CD8-positive, alpha-beta memory T cell (primary cell): Measurements from ENCODE around the gene HIVEP2. TPM values are rescaled to one million over a fixed set of nuclear protein-coding genes. Genes with fewer than 3 reads are reported as not detected.

Experiments
- CTCF ChIA-PET: fragments of 350-600 bp; sonication (Branson Sonifier 250); formaldehyde crosslinking; loops from one replicate; lab custom pipeline; 2021; ENCODE audit warnings: antibody characterized with exemption; lab: Charles Lee
- POLR2A ChIA-PET: fragments of 350-600 bp; sonication (Branson Sonifier 250); formaldehyde crosslinking; loops from one replicate; lab custom pipeline; 2021; ENCODE audit warnings: antibody characterized with exemption; lab: Charles Lee
- DNase-seq, 5 donors: peaks; one replicate each; pipeline versions ENCODE4 v3.0.0 to v3.0.0-alpha.2; 2020 to 2022; ENCODE audit warnings: mixed read lengths in 1 of 5
- H3K27ac ChIP-seq: one replicate; pipeline ENCODE4 v1.7.0; 2013; ENCODE audit warnings: low read depth, mild to moderate bottlenecking, low read length, moderate library complexity
- H3K27me3 ChIP-seq: 2 replicates; pipeline ENCODE4 v1.7.0; 2013; ENCODE audit warnings: low read length, mild to moderate bottlenecking; ENCODE audit not compliant: insufficient read depth, poor library complexity, severe bottlenecking
- H3K36me3 ChIP-seq: 2 replicates; pipeline ENCODE4 v1.7.0; 2013; ENCODE audit warnings: mild to moderate bottlenecking, low read length, moderate library complexity; ENCODE audit not compliant: insufficient read depth
- H3K4me1 ChIP-seq: 2 replicates; pipeline ENCODE4 v1.7.0; 2013; ENCODE audit warnings: mild to moderate bottlenecking, low read length, moderate library complexity; ENCODE audit not compliant: insufficient read depth
- H3K4me3 ChIP-seq: 2 replicates; pipeline ENCODE4 v1.7.0; 2013; ENCODE audit warnings: mild to moderate bottlenecking, low read length
- H3K9me3 ChIP-seq: 2 replicates; pipeline ENCODE4 v1.7.0; 2013; ENCODE audit warnings: mild to moderate bottlenecking, low read length
- H3K27ac Mint-ChIP-seq, 8 donors: one replicate each; pipeline ENCODE4 v1.8.0; 2020 to 2021; ENCODE audit warnings: mixed read lengths in 8 of 8, mild to moderate bottlenecking in 6 of 8, inconsistent platforms in 3 of 8, moderate library complexity in 3 of 8
- H3K27me3 Mint-ChIP-seq, 2 donors: one replicate each; pipeline ENCODE4 v1.8.0; 2020 to 2021; ENCODE audit warnings: mixed read lengths in 2 of 2, mild to moderate bottlenecking in 1 of 2, moderate library complexity in 1 of 2
- H3K36me3 Mint-ChIP-seq, 3 donors: one replicate each; pipeline ENCODE4 v1.8.0; 2020 to 2021; ENCODE audit warnings: mixed read lengths in 3 of 3, inconsistent platforms in 1 of 3, mild to moderate bottlenecking in 1 of 3
- H3K4me1 Mint-ChIP-seq, 3 donors: one replicate each; pipeline ENCODE4 v1.8.0; 2020 to 2021; ENCODE audit warnings: mixed read lengths in 3 of 3, inconsistent platforms in 1 of 3, mild to moderate bottlenecking in 1 of 3
- H3K4me3 Mint-ChIP-seq, 7 donors: one replicate each; pipeline ENCODE4 v1.8.0; 2020 to 2021; ENCODE audit warnings: mixed read lengths in 7 of 7, mild to moderate bottlenecking in 6 of 7, moderate library complexity in 4 of 7, inconsistent platforms in 2 of 7
- H3K9me3 Mint-ChIP-seq, 5 donors: one replicate each; pipeline ENCODE4 v1.8.0; 2020 to 2022; ENCODE audit warnings: mixed read lengths in 5 of 5, mild to moderate bottlenecking in 3 of 5, moderate library complexity in 2 of 5, inconsistent platforms in 1 of 5
- polyA plus RNA-seq: library from polyadenylated mRNA; unstranded; fragments of 300-500 nt; fragmentation: Illumina TruSeq; gene quantifications from one replicate; pipeline ENCODE4 v1.2.3, GENCODE V29; 2021
- total RNA-seq, 2 experiments: library from RNA; stranded (reverse); gene quantifications; one replicate each; pipeline ENCODE4 v1.2.3, GENCODE V29; 2021

HIVEP2 gene
- total and polyA plus RNA-seq, 3 experiments from 2014 or later: 15.4 to 37.2 (median 37.1) TPM

DNA sequence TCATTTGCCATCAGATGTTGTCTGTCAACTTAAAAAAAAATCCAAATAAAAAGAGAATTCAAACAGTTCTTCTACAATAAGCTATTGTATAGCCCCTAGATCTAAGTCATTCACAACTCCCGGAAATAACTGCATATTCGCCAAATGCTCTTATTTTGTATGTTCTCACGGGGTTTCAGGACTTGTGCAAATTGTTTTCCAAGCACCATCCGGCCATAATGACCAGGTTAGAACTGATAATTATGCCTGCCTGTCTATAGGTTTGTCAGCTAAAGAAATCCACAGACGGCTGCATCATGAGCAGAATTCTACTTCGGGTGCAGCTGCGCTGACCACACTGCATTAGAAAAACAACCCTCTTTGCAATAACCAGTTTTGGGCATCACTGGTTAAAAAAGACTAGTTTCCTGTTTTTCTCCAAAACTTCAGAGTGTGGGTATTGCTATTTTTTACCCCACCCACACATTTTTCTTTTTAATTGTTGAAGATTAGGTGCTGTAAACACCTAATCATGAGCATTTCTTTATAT lies 87.7 kb downstream of the HIVEP2 start:
- Histone ChIP-seq H3K27ac (peak overlapping the region; percentile 62), H3K4me1 (peaks cover 82% of the 10 kb centered on the region), H3K4me3 (peak overlapping the region; percentile 52), H3K9me3 (no peaks in the 10 kb centered on the region), H3K36me3 (no peaks in the 10 kb centered on the region), H3K27me3 (no peaks in the 10 kb centered on the region)
- H3K9me3 Mint-ChIP-seq: no peaks in the 10 kb centered on the region
- peaks cover 83 to 96% (median 95%) of the 10 kb centered on the region in 3 donors for H3K4me1 Mint-ChIP-seq
- H3K4me3 Mint-ChIP-seq: peak overlapping the region; percentile 75 to 91 (median 86)
- peak overlapping the region; percentile 88 to 99 (median 96) for H3K27ac Mint-ChIP-seq
- DNase-seq: peak in 1 of 5 donors; percentile 70
- CTCF ChIA-PET: interaction anchor here (0.9 to 2.7 kb wide), 9 partner anchors 9 to 86 kb away, joined by 3 to 12 read pairs (median 6); no protein-coding TSS in a partner anchor
- no peaks in the 10 kb centered on the region for H3K27me3 Mint-ChIP-seq
- H3K36me3 Mint-ChIP-seq: peaks cover 0 to 7% (median 2%) of the 10 kb centered on the region in 3 donors
- POLR2A ChIA-PET: interaction anchor here (0.9 to 3.6 kb wide), 14 partner anchors 9 to 90 kb away, joined by 3 to 26 read pairs (median 4); no protein-coding TSS in a partner anchor

DNA sequence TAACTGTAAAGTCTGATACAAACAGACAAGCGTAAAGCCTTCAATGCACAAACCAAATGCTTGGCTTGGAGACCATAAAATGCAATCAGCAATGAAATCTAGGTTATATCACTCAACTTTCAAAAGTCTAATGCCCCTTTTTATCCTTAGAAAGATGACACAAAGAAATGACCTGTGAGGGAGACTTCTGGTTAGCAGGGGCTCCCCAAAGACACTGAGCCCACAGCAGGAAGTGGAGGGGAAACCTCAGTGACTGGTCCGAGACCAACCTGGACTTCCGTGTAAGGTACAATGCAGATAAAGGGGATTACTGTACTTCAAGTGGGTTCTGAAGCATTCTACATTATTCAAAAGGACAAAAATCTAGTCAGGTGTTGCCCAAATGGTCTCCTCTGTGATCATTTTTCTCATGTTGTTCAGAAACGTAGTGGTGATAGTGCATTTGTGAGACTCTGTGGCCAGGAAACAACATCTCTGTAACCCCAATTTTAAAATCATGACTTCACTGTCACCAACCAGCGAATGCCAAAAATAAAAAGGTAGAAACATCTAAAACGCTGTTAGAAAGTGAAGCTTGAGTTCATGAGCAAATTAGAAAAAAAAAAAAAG lies 88.2 kb downstream of the HIVEP2 start:
- no peaks in the 10 kb centered on the region for H3K27me3 ChIP-seq
- ChIA-PET CTCF (interaction anchor here (0.9 to 2.7 kb wide), 9 partner anchors 9 to 87 kb away, joined by 3 to 12 read pairs (median 5); no protein-coding TSS in a partner anchor), POLR2A (interaction anchor here (0.6 to 3.6 kb wide), 16 partner anchors 9 to 90 kb away, joined by 3 to 26 read pairs (median 4); no protein-coding TSS in a partner anchor)
- peaks cover 85% of the 10 kb centered on the region for H3K4me1 ChIP-seq
- H3K4me1 Mint-ChIP-seq: peaks cover 86 to 99% (median 98%) of the 10 kb centered on the region in 3 donors
- H3K9me3 ChIP-seq: no peaks in the 10 kb centered on the region
- DNase-seq: peak; percentile 34 to 75 (median 62)
- H3K36me3 ChIP-seq: no peaks in the 10 kb centered on the region
- no peaks in the 10 kb centered on the region for H3K27me3 Mint-ChIP-seq
- H3K27ac Mint-ChIP-seq: peak overlapping the region; percentile 88 to 99 (median 96)
- peak overlapping the region; percentile 75 to 91 (median 86) for H3K4me3 Mint-ChIP-seq
- H3K36me3 Mint-ChIP-seq: peaks cover 0 to 7% (median 2%) of the 10 kb centered on the region in 3 donors
- H3K27ac ChIP-seq: peak overlapping the region; percentile 62
- peak overlapping the region; percentile 52 for H3K4me3 ChIP-seq
- H3K9me3 Mint-ChIP-seq: no peaks in the 10 kb centered on the region

DNA sequence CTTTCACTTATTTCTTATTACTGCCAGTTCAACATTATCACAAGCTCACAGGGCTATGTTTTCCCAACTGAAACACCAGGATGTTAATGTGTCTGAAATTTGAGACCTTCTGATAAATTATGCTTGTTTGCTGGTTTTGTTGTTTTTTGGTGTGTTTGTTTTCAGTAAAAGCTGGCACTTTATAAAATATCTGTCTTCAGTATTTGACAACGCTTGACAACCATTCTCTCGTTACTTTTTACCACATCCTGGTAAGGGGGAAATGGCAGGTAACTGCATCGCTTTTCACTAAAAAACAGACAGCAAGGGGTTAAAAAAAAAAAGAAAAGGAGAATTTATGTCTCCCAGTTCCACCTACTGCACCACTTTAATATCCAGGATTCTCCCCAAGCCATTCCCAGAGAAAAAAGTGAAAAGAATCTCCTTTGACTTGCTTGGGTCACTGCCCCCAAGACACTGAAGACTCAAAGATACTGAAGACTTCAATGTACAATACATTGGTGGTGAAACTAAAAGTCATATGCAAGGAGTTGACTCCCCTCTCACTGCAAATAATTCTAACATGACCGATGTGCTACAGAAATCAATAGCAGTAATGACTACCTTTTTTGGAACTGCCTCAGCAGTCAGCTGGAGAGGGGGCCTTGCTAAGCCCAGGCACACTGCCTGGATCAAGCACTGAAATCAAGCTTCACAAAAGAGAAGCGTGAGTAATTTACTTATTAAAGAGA lies 88.9 kb downstream of the HIVEP2 start:
- Histone ChIP-seq H3K4me3 (peak overlapping the region; percentile 52), H3K36me3 (no peaks in the 10 kb centered on the region), H3K4me1 (peaks cover 85% of the 10 kb centered on the region), H3K27me3 (no peaks in the 10 kb centered on the region), H3K9me3 (no peaks in the 10 kb centered on the region), H3K27ac (peak overlapping the region; percentile 62)
- Mint-ChIP-seq H3K36me3 (peaks cover 0 to 7% (median 2%) of the 10 kb centered on the region in 3 donors), H3K9me3 (no peaks in the 10 kb centered on the region), H3K4me1 (peaks cover 86 to 99% (median 98%) of the 10 kb centered on the region in 3 donors), H3K27me3 (no peaks in the 10 kb centered on the region), H3K27ac (peak overlapping the region; percentile 88 to 99 (median 96)), H3K4me3 (peak overlapping the region; percentile 75 to 91 (median 86))
- DNase-seq: peak in 2 of 5 donors; percentile 29 to 45
- POLR2A ChIA-PET: interaction anchor here (0.6 to 3.6 kb wide), 12 partner anchors 8 to 91 kb away, joined by 3 to 26 read pairs (median 4); no protein-coding TSS in a partner anchor
- CTCF ChIA-PET: interaction anchor here (0.7 to 2.7 kb wide), 9 partner anchors 8 to 87 kb away, joined by 3 to 12 read pairs (median 5); no protein-coding TSS in a partner anchor

DNA sequence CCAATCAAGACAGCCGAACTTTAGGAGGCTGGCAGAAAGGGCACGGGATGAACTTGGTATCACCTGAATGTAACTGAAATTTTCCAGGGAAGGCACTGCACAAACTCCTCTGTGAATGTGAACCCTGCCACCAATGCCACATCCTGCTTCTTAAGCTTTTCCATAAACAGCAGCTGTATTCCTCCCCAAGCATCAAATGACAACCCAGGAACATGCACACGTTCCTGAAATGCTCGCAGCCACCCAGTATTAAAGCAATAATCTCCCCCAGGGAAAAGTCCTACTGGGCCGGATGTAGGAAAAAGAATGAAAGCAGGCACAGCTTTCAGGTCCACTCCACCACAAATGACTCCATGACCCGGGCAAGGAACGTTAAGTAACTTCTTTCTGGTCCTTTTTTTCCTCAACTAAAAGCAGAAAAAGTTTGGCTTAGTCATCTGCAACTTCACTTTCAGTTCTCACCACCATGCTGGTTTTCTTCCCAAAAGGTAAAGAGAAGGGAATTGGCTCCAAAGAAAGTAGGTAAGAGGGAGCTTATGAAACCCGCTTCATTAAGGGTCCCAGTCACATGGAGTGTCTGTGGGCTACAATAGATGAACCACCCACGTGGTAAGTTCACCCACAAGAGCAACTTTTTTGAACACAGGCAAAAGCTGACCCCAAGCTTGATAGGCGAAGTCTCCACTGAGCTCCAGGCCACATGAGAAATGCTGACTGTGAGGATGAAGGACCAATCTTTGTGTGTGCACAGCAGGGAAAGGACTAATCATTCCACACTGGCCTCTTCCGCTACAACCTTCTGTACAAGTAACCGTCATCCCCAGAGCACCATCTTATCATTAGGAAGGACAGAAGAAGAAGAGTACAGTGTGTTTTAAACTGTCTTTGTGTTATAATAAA lies 90.1 kb downstream of the HIVEP2 start:
- POLR2A ChIA-PET: interaction anchor here (0.9 to 2.2 kb wide), 4 partner anchors 10 to 45 kb away, joined by 3 to 11 read pairs (median 4); no protein-coding TSS in a partner anchor
- no peaks in the 10 kb centered on the region for H3K9me3 ChIP-seq

DNA sequence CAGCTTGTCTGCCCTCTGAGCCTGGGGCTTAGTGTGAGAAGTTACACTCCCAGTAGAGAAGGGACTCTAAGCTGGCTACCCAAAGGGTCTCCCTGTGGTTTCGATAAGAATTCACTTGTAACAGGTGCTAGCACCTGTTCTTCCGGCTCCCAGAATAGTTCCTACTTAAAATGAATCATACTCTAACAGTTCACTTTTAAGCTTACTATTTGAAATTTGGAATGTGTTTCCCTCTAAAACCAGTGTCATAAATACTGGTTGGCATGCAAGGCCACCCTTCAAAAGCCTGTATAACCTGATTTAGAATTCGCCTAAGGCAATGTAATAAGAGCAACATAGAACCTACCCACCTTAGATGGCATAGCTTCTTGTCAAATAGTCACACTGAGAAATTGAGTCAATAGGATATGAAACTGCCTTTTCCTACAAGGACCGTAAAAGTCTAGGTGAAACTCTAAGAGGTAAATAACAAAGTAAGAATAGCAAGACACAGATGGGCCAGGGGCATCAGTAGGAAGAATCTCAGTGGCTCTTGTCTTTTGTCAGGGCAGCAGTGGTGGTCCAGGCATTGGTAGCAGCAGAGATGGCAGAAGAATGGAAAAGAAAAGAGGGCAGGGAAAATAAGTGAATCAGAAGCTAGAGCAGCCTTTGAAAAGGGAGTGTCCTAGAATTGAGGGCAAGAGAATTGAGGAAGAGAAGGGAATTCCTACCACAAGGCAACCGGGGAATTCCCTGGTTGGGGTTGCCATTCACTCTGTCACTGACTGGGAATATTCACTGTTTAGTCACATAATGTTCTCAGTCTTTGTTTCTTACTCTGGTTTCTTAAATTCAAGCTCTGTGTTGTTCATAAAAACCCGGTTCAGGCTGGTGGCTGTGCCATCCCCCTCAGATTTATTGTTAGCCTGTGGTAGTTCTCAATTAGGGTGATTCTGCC lies 91.5 kb downstream of the HIVEP2 start:
- no peak overlapping the region for H3K27ac ChIP-seq
- peak overlapping the region; percentile 88 to 99 (median 96) for H3K27ac Mint-ChIP-seq
- no peaks in the 10 kb centered on the region for H3K9me3 ChIP-seq
- no peaks in the 10 kb centered on the region for H3K36me3 ChIP-seq
- H3K27me3 ChIP-seq: no peaks in the 10 kb centered on the region
- no peak for DNase-seq
- H3K36me3 Mint-ChIP-seq: peaks cover 0 to 3% (median 0%) of the 10 kb centered on the region in 3 donors
- peak overlapping the region; percentile 0 for H3K4me3 ChIP-seq
- peak overlapping the region; percentile 54 to 88 (median 82) for H3K4me3 Mint-ChIP-seq
- no peaks in the 10 kb centered on the region for H3K9me3 Mint-ChIP-seq
- peaks cover 93 to 100% (median 98%) of the 10 kb centered on the region in 3 donors for H3K4me1 Mint-ChIP-seq
- ChIA-PET POLR2A (interaction anchor here (1.4 to 2.2 kb wide), 3 partner anchors 11 to 73 kb away, joined by 4 to 11 read pairs (median 7); no protein-coding TSS in a partner anchor), CTCF (interaction anchor here (1.0 to 3.2 kb wide), 8 partner anchors 8 to 92 kb away, joined by 3 to 14 read pairs (median 4); partner anchors contain the start of gene HIVEP2)
- peaks cover 91% of the 10 kb centered on the region for H3K4me1 ChIP-seq
- no peaks in the 10 kb centered on the region for H3K27me3 Mint-ChIP-seq

More for the DNA sequence above, 90.1 kb downstream of the HIVEP2 start:
- no peaks in the 10 kb centered on the region for H3K27me3 ChIP-seq
- no peaks in the 10 kb centered on the region for H3K36me3 ChIP-seq
- H3K4me3 Mint-ChIP-seq: peak overlapping the region; percentile 75 to 91 (median 86)
- H3K27ac Mint-ChIP-seq: peak overlapping the region; percentile 88 to 99 (median 96)
- H3K4me1 ChIP-seq: peaks cover 89% of the 10 kb centered on the region
- peak overlapping the region; percentile 52 for H3K4me3 ChIP-seq
- no peaks in the 10 kb centered on the region for H3K9me3 Mint-ChIP-seq
- peaks cover 0 to 1% (median 0%) of the 10 kb centered on the region in 3 donors for H3K36me3 Mint-ChIP-seq
- H3K4me1 Mint-ChIP-seq: peaks cover 91 to 99% (median 98%) of the 10 kb centered on the region in 3 donors
- CTCF ChIA-PET: interaction anchor here (0.8 to 3.2 kb wide), 8 partner anchors 9 to 89 kb away, joined by 3 to 14 read pairs (median 5); no protein-coding TSS in a partner anchor
- no peak overlapping the region for H3K27ac ChIP-seq
- no peak for DNase-seq
- H3K27me3 Mint-ChIP-seq: no peaks in the 10 kb centered on the region

DNA sequence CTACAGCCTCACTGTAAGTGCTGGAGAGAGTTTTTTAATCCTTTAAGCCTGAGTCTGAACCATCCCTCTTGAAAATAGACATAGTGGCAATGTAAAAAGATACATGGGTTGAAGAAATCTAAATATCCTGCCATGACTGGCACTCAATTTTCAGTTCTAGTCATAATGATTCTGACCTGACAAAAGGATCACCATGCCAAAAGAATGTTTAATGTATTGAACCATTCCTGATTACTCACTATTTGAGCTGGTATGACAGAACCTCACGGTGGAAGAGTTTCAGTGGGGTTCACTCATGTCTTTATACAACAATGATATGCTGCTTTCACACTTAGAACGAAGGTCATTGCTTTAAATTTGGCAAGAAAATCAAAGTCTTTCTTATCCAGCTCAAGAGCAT lies 93.4 kb downstream of the HIVEP2 start:
- ChIA-PET CTCF (interaction anchor here (1.4 to 1.8 kb wide), 2 partner anchors 31 to 32 kb away, joined by 4 to 6 read pairs; no protein-coding TSS in a partner anchor), POLR2A (interaction anchor here (1.0 kb wide), 1 partner anchor 75 kb away, joined by 4 read pairs; no protein-coding TSS in a partner anchor)
- Mint-ChIP-seq H3K4me3 (peak overlapping the region in 4 of 7 donors; percentile 15 to 71 (median 58)), H3K36me3 (peaks cover 0 to 3% (median 0%) of the 10 kb centered on the region in 3 donors), H3K4me1 (peaks cover 91 to 100% (median 99%) of the 10 kb centered on the region in 3 donors), H3K27ac (peak overlapping the region; percentile 6 to 96 (median 88)), H3K27me3 (no peaks in the 10 kb centered on the region), H3K9me3 (no peaks in the 10 kb centered on the region)
- Histone ChIP-seq H3K9me3 (no peaks in the 10 kb centered on the region), H3K27me3 (no peaks in the 10 kb centered on the region), H3K36me3 (no peaks in the 10 kb centered on the region), H3K4me3 (peak overlapping the region; percentile 2), H3K27ac (no peak overlapping the region), H3K4me1 (peaks cover 99% of the 10 kb centered on the region)
- DNase-seq: no peak
